ENCODE results near the gene PLK5.

DNA sequence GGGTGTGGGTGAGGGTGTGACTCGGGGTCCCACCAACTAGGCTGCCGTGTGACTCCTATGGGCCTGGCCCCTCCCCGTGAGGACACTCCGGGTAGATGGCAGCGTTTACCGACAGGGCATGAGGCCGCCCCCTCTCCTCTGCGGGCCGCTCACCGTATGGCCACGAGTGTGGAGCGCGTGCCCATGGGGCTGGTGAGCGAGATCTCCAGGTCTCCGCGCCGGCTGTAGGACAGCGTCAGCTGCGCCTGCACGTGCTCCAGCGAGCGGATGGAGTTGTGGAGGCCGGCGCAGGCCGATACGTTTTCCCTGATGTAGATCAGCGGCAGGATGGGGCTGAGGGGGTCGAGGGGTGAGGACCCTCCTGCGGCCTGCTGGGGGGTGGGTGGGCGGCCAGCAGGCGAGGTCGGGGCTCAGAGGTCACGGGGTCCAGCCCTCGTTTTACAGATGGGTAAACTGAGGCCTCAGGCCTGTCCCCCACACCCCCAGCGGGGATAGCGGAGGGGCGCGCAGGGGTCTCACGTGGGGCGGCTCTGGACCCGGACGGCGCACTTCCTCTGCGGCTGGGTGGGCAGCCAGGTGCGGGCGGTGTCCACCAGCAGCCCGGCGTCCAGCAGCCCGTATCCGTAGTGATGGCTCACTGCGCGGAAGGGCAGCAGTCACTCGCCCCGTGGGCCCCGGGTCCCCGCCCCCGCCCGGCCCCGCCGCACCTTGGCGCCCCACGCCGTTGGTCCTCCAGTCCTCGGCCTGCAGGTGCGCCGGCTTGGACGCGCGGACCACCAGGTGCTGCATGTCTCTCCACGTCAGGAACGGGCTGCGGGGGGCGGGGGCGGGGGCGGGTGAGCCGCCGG, 40.5 kb upstream of the PLK5 start:
- TF ChIP-seq, protein P1, sequence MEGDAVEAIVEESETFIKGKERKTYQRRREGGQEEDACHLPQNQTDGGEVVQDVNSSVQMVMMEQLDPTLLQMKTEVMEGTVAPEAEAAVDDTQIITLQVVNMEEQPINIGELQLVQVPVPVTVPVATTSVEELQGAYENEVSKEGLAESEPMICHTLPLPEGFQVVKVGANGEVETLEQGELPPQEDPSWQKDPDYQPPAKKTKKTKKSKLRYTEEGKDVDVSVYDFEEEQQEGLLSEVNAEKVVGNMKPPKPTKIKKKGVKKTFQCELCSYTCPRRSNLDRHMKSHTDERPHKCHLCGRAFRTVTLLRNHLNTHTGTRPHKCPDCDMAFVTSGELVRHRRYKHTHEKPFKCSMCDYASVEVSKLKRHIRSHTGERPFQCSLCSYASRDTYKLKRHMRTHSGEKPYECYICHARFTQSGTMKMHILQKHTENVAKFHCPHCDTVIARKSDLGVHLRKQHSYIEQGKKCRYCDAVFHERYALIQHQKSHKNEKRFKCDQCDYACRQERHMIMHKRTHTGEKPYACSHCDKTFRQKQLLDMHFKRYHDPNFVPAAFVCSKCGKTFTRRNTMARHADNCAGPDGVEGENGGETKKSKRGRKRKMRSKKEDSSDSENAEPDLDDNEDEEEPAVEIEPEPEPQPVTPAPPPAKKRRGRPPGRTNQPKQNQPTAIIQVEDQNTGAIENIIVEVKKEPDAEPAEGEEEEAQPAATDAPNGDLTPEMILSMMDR (IDR thresholded peaks at IDR 0.05) = no peak
- no peak for TF ChIP-seq EZH2 (IDR thresholded peaks at IDR 0.05; ENCODE audit: borderline replicate concordance, insufficient read depth, low read depth, low read length, poor library complexity, severe bottlenecking)
